Activated T-cell treated with anti-CD3 and anti-CD28 coated beads, Interleukin-2, amount 50 U/mL, for 24 hours (primary cell): Measurements from ENCODE around the gene PLXNB3.

ENCODE experiments used
- DNase-seq: peaks from one replicate; pipeline ENCODE4 v3.0.0-alpha.2; 2020
- H3K27ac Mint-ChIP-seq: 2 replicates; pipeline ENCODE4 v1.8.0; 2020; ENCODE audit warnings: mild to moderate bottlenecking, mixed read lengths
- H3K27me3 Mint-ChIP-seq: 2 replicates; pipeline ENCODE4 v1.8.0; 2020; ENCODE audit warnings: mixed read lengths
- H3K36me3 Mint-ChIP-seq: 2 replicates; pipeline ENCODE4 v1.8.0; 2020; ENCODE audit warnings: low read depth, mixed read lengths
- H3K4me1 Mint-ChIP-seq: 2 replicates; pipeline ENCODE4 v1.8.0; 2020; ENCODE audit warnings: low read depth, mixed read lengths
- H3K4me3 Mint-ChIP-seq: 2 replicates; pipeline ENCODE4 v1.8.0; 2020; ENCODE audit warnings: mild to moderate bottlenecking, moderate library complexity, mixed read lengths
- H3K9me3 Mint-ChIP-seq: 2 replicates; pipeline ENCODE4 v1.8.0; 2020; ENCODE audit warnings: mixed read lengths

PLXNB3 gene

GRCh38 chrX:153797415-153798015 is 33.5 kb downstream of the PLXNB3 start:
- H3K27ac Mint-ChIP-seq = no peak overlapping the region
- DNase-seq = no peak
- H3K4me3 Mint-ChIP-seq = no peak overlapping the region
- peaks cover 14% of the 10 kb centered on the region for H3K27me3 Mint-ChIP-seq
- peaks cover 21% of the 10 kb centered on the region for H3K4me1 Mint-ChIP-seq
- H3K36me3 Mint-ChIP-seq = peaks cover 48% of the 10 kb centered on the region
- no peaks in the 10 kb centered on the region for H3K9me3 Mint-ChIP-seq

DNA sequence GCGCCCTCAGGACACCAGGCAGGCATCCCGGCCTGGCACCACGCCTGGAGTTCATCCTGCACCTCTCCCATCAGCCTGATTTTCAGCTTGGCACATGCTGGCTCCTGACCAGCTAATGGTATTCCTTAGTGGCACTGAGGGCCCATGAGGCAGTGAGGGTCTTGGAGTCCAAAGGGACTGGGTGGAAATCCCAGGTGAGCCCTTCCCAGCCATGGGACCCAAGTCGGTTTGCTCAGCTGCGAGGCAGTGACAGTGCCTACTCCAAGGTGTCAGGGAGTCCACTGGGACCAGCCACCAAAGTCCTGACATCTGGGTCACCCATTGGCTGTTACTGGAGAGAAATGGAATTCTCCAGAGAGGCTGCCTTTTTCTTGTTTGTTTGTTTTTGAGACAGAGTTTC is 35.3 kb downstream of the PLXNB3 start:
- no peak for DNase-seq
- Mint-ChIP-seq H3K36me3 (peaks cover 39% of the 10 kb centered on the region), H3K9me3 (no peaks in the 10 kb centered on the region), H3K27ac (no peak overlapping the region), H3K4me1 (peaks cover 16% of the 10 kb centered on the region), H3K4me3 (no peak overlapping the region), H3K27me3 (peaks cover 10% of the 10 kb centered on the region)

DNA sequence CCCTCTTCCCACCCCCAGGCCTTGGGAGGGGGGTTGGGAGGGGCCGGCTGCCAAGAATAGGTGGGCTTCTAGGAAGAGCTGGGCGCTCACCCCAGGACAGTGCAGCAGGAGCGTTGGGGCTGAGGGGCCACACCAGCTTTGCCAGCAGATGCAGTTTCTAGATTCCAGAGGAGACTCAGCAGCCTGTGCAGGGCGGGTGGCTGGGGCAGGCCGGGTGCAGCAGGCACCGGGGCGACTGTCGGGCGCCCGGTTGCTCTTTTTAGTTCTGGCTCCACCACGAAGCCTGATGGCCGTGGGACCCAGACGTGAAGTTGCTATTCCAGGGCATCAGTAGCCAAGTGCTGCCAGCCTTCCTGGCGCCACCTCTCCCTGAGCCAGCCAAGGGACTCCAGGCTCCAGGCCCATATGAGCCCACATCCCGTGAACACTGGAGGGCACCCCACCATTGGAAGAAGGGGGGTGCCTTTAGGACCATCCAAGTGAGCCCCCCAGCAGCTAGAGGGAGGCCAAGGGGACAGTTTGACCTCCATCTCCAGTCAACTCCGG is 36.2 kb downstream of the PLXNB3 start:
- no peak for DNase-seq
- no peaks in the 10 kb centered on the region for H3K9me3 Mint-ChIP-seq
- peaks cover 36% of the 10 kb centered on the region for H3K36me3 Mint-ChIP-seq
- H3K4me3 Mint-ChIP-seq = no peak overlapping the region
- H3K27me3 Mint-ChIP-seq = peaks cover 10% of the 10 kb centered on the region
- peaks cover 16% of the 10 kb centered on the region for H3K4me1 Mint-ChIP-seq
- no peak overlapping the region for H3K27ac Mint-ChIP-seq

- H3K9me3 Mint-ChIP-seq = no peaks in the 10 kb centered on the region
- H3K27me3 Mint-ChIP-seq = peaks cover 13% of the 10 kb centered on the region
- H3K27ac Mint-ChIP-seq = no peak overlapping the region
- H3K4me3 Mint-ChIP-seq = no peak overlapping the region
- H3K4me1 Mint-ChIP-seq = peaks cover 15% of the 10 kb centered on the region
- peaks cover 31% of the 10 kb centered on the region for H3K36me3 Mint-ChIP-seq
- DNase-seq = no peak
Observed at GRCh38 chrX:153800746-153801145, 36.7 kb downstream of the PLXNB3 start.

DNA sequence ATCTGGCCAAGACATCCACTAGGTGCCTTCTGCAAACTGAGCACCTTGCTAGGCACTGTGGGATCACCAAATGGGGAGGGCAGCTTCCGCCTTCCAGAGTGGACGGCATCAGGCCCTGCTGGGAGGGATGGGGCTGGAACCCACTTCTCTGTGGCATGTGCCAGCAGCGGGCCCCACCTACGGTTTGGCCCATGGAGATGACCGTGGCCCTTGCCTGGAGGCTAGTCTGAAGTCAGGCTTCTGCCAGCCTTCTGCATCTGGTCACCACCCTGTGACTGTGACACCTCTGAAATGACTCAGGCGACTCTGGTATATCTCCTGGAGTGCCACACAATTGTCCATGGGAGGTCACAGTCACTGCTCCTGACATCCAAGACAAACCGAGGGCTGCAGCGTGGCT is 37.6 kb downstream of the PLXNB3 start:
- peaks cover 6% of the 10 kb centered on the region for H3K4me1 Mint-ChIP-seq
- DNase-seq = no peak
- H3K27me3 Mint-ChIP-seq = peaks cover 6% of the 10 kb centered on the region
- H3K4me3 Mint-ChIP-seq = no peak overlapping the region
- H3K36me3 Mint-ChIP-seq = peaks cover 22% of the 10 kb centered on the region
- no peaks in the 10 kb centered on the region for H3K9me3 Mint-ChIP-seq
- H3K27ac Mint-ChIP-seq = no peak overlapping the region

DNA sequence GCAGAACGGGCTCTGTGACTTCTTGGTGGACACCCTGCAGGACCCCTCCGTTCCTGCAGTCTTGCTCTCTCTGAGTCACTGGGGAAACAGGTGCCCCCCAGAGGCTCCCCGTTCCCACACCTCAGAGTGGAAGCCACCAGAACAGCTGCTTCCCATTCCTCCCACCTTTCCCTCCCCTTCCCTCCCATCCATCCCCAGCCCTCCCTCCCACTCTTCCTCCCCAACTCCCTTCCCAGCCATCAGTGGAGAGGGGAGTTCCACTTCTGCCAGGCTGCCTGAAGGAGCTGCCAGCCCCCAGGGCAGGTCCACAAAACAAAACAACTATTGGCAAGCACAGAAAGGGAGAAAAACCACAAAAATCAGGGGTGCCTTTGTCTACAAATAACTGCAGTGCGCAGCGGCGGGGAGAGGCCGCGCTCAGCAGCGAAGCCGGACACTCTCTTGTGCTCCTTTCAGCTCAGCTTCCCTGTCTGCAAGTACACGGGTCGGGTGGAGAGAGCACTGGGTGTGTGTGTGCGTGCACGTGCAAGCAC is 38.5 kb downstream of the PLXNB3 start:
- no peak overlapping the region for H3K27ac Mint-ChIP-seq
- H3K36me3 Mint-ChIP-seq = peaks cover 16% of the 10 kb centered on the region
- H3K9me3 Mint-ChIP-seq = no peaks in the 10 kb centered on the region
- H3K4me3 Mint-ChIP-seq = no peak overlapping the region
- peaks cover 1% of the 10 kb centered on the region for H3K4me1 Mint-ChIP-seq
- peaks cover 6% of the 10 kb centered on the region for H3K27me3 Mint-ChIP-seq
- no peak for DNase-seq

DNA sequence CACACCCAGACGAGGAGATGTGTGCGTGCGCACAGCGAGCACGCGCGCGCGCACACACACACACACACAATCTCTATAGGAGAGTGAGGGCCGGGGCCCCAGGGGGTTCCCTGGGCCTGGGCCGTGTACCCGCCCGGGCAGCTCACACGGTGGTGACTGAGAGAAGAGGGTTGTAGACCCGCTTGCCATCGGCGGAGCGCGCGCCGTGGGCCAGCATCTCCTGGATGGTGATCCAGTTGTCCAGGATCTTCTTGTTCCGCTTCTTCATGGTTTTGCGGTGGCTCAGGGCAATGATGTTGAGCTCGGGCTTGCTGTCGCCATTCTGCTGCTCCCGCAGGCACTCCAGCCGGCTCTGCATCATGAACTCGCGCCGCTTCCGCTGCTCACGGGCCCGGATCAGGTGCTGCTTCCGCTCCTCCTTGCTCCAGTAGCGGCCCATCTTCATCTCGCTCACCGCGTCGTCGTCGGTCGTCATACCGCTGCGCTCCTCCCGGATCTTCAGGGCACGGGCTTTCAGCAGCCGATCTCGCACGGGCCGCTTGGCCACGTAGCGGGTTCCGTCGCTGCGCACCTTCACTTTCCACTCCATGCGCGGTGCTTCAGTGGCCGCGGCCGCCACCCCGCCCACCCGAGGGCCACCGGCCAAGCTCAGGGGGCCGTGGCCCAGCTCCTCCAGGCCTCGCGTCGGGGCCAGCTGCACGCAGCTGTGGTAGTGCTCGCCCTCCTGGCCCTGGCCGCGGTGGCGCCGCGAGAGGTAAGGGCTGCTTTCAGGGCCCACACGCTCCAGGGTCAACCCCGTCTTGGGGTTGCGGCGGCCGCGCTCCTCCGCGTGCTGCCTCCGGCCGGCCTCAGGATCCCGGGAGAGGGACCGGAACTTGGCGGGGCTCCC is 39.4 kb downstream of the PLXNB3 start:
- no peaks in the 10 kb centered on the region for H3K4me1 Mint-ChIP-seq
- no peak overlapping the region for H3K27ac Mint-ChIP-seq
- DNase-seq = no peak
- peaks cover 10% of the 10 kb centered on the region for H3K36me3 Mint-ChIP-seq
- H3K27me3 Mint-ChIP-seq = peaks cover 8% of the 10 kb centered on the region
- no peaks in the 10 kb centered on the region for H3K9me3 Mint-ChIP-seq
- no peak overlapping the region for H3K4me3 Mint-ChIP-seq

DNA sequence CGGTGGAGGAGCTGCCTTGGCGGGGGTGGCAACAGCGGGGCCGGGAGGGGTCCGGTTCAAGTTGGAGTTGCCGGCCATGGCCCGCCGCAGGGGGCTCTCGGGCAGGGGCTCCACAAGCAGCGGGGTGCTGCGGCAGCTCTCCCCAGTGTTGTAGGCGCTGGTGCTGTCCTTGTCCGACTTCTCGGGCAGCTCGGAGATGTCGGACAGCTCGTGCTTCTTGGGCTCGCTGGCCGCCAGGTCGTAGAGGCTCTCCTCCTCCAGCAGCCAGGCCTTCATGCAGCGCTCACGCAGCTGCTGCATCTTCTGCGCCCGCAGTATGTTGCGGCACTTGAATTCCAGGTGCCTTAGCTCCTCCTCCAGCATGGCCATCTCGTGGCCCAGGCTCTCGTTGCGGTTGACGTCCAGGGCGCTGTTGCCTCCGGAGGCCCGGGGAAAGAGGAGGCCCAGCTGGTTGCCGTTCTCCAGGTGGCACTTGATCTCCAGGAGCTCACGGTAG is 40.1 kb downstream of the PLXNB3 start:
- Mint-ChIP-seq H3K9me3 (no peaks in the 10 kb centered on the region), H3K27ac (no peak overlapping the region), H3K4me1 (no peaks in the 10 kb centered on the region), H3K36me3 (peaks cover 3% of the 10 kb centered on the region), H3K4me3 (no peak overlapping the region), H3K27me3 (peaks cover 8% of the 10 kb centered on the region)
- DNase-seq = no peak

GRCh38 chrX:153804621-153805020 is 40.6 kb downstream of the PLXNB3 start:
- Mint-ChIP-seq H3K9me3 (no peaks in the 10 kb centered on the region), H3K36me3 (no peaks in the 10 kb centered on the region), H3K27me3 (peaks cover 10% of the 10 kb centered on the region), H3K27ac (no peak overlapping the region), H3K4me1 (no peaks in the 10 kb centered on the region), H3K4me3 (no peak overlapping the region)
- no peak for DNase-seq

- Mint-ChIP-seq H3K4me1 (no peaks in the 10 kb centered on the region), H3K27ac (no peak overlapping the region), H3K27me3 (peaks cover 16% of the 10 kb centered on the region), H3K9me3 (no peaks in the 10 kb centered on the region), H3K4me3 (no peak overlapping the region), H3K36me3 (no peaks in the 10 kb centered on the region)
- DNase-seq = no peak
Observed at GRCh38 chrX:153805436-153805835, 41.4 kb downstream of the PLXNB3 start.

- DNase-seq = no peak
- Mint-ChIP-seq H3K27me3 (peaks cover 23% of the 10 kb centered on the region), H3K4me1 (no peaks in the 10 kb centered on the region), H3K9me3 (no peaks in the 10 kb centered on the region), H3K36me3 (no peaks in the 10 kb centered on the region), H3K4me3 (no peak overlapping the region), H3K27ac (no peak overlapping the region)
Observed at GRCh38 chrX:153806999-153807575, 43.0 kb downstream of the PLXNB3 start.

DNA sequence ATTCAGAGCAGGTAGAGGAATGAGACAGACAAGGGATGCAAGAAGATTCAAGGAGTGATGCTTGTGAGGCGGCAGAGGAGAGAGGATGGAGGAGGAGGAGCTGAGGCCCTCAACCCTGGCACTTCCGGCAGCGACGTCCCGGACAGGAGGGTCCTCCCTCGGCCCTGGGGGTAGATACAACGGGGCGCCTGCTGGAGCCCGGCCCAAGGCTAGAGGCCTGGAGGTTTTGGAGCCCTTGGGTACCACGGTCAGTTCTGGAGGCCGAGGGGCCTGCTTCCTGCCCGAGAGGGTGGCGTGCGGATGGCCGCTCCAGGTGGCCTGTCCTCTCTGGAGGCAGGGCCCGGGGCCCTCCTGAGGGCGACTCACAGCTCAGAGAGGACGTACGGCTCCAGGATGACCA is 43.9 kb downstream of the PLXNB3 start:
- Mint-ChIP-seq H3K4me1 (no peaks in the 10 kb centered on the region), H3K36me3 (no peaks in the 10 kb centered on the region), H3K4me3 (no peak overlapping the region), H3K27me3 (peaks cover 27% of the 10 kb centered on the region), H3K27ac (no peak overlapping the region), H3K9me3 (no peaks in the 10 kb centered on the region)
- no peak for DNase-seq

DNA sequence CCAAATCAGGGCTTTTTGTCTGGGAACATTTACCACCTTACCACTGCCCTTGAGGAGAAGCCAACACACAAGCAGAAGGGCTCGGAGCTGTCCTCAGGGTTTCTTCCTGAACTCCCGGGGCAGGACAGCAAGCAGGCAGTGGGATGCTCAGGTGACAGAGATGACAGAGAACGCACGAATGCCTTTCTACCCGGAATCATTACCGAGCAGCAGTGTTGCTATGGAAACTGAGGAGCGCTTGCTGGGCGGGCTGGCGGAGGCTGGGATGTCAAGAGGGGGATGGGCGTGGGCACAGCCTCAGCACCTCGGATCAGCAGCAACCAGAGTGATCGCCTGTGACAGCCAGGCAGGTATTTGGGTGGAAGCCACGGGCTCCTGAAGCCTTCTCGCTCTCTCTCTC is 48.2 kb downstream of the PLXNB3 start:
- Mint-ChIP-seq H3K4me3 (no peak overlapping the region), H3K9me3 (no peaks in the 10 kb centered on the region), H3K27ac (no peak overlapping the region), H3K27me3 (peaks cover 51% of the 10 kb centered on the region), H3K4me1 (peaks cover 15% of the 10 kb centered on the region), H3K36me3 (no peaks in the 10 kb centered on the region)
- DNase-seq = no peak

GRCh38 chrX:153813161-153813560 is 49.1 kb downstream of the PLXNB3 start:
- H3K36me3 Mint-ChIP-seq = no peaks in the 10 kb centered on the region
- no peaks in the 10 kb centered on the region for H3K9me3 Mint-ChIP-seq
- H3K27me3 Mint-ChIP-seq = peaks cover 57% of the 10 kb centered on the region
- no peak overlapping the region for H3K27ac Mint-ChIP-seq
- H3K4me1 Mint-ChIP-seq = peaks cover 18% of the 10 kb centered on the region
- H3K4me3 Mint-ChIP-seq = no peak overlapping the region
- no peak for DNase-seq
